Hepatocyte (in vitro differentiated cells): ENCODE results near the gene MICB. TPM values are rescaled to one million over a fixed set of nuclear protein-coding genes. Genes with fewer than 3 reads are reported as not detected.

ENCODE experiments used
- DNase-seq: peaks from one replicate; pipeline ENCODE4 v3.0.0-alpha.2; 2016; ENCODE audit warnings: low spot score
- H2AFZ ChIP-seq: fragments of 200-600 bp; sonication (generic); 2 replicates; pipeline ENCODE4 v1.6.0; 2016; ENCODE audit warnings: antibody characterized with exemption, mild to moderate bottlenecking
- H3K27ac ChIP-seq: fragments of 200-600 bp; sonication (generic); 2 replicates; pipeline ENCODE4 v1.5.1; 2016; ENCODE audit warnings: mild to moderate bottlenecking
- H3K27me3 ChIP-seq: fragments of 200-600 bp; sonication (generic); 2 replicates; pipeline ENCODE4 v1.6.1; 2016
- H3K36me3 ChIP-seq: fragments of 200-600 bp; sonication (generic); replicated peaks from 2 replicates; pipeline ENCODE4 v1.5.1; 2016; ENCODE audit warnings: low read depth; ENCODE audit not compliant: insufficient read depth
- H3K4me1 ChIP-seq: fragments of 200-600 bp; sonication (generic); 2 replicates; pipeline ENCODE4 v1.5.1; 2016; ENCODE audit warnings: mild to moderate bottlenecking, moderate library complexity; ENCODE audit not compliant: insufficient read depth
- H3K4me2 ChIP-seq: fragments of 200-600 bp; sonication (generic); 2 replicates; pipeline ENCODE4 v1.6.0; 2016
- H3K4me3 ChIP-seq: fragments of 200-600 bp; sonication (generic); 2 replicates; pipeline ENCODE4 v1.5.1; 2016; ENCODE audit warnings: mild to moderate bottlenecking
- H3K79me2 ChIP-seq: fragments of 200-600 bp; sonication (generic); 2 replicates; pipeline ENCODE4 v1.6.0; 2017; ENCODE audit warnings: mild to moderate bottlenecking
- H3K9me2 ChIP-seq: fragments of 200-600 bp; sonication (generic); replicated peaks from 2 replicates; pipeline ENCODE4 v1.6.0; 2017; ENCODE audit warnings: mild to moderate bottlenecking; ENCODE audit not compliant: insufficient read depth
- H3K9me3 ChIP-seq: fragments of 200-600 bp; sonication (generic); 2 replicates; pipeline ENCODE4 v1.5.1; 2016; ENCODE audit warnings: low read depth, mild to moderate bottlenecking
- H4K20me1 ChIP-seq: fragments of 200-600 bp; sonication (generic); 2 replicates; pipeline ENCODE4 v1.6.0; 2016; ENCODE audit warnings: mild to moderate bottlenecking; ENCODE audit not compliant: insufficient read depth, poor library complexity, severe bottlenecking
- CTCF ChIP-seq: fragments of 200-600 bp; sonication (generic); IDR thresholded peaks from 2 replicates; pipeline ENCODE4 v1.5.1; 2016; ENCODE audit warnings: antibody characterized with exemption, mild to moderate bottlenecking; ENCODE audit not compliant: poor library complexity
- EZH2 ChIP-seq: fragments of 200-600 bp; sonication (generic); IDR thresholded peaks from 2 replicates; pipeline ENCODE4 v1.6.1; 2016; ENCODE audit warnings: antibody characterized with exemption, mild to moderate bottlenecking, borderline replicate concordance
- EZH2phosphoT487 ChIP-seq: fragments of 200-600 bp; sonication (generic); IDR thresholded peaks from one replicate; pipeline ENCODE4 v1.6.1; 2018; ENCODE audit warnings: antibody characterized with exemption, mild to moderate bottlenecking, low read depth, moderate library complexity; ENCODE audit not compliant: unreplicated experiment, severe bottlenecking
- WGBS: methylation state at CpG from one replicate; pipeline ENCODE4 v1.1.6; 2016; ENCODE audit warnings: low lambda C conversion rate; ENCODE audit errors: missing lambda C conversion rate; 5-methylcytosine and 5-hydroxymethylcytosine counted together
- polyA plus RNA-seq: library from polyadenylated mRNA; unstranded; fragments of >200 nt; fragmentation: Nextera tagmentation; extraction: Ambion mirVana; gene quantifications from 2 replicates; pipeline ENCODE4 v1.2.1, GENCODE V29; 2016
- total RNA-seq: library from RNA; depleted of rRNA; stranded (reverse); fragments of >200 nt; gene quantifications from 2 replicates; pipeline ENCODE4 v1.2.3, GENCODE V29; 2014

MICB gene
- total and polyA plus RNA-seq, 2 experiments from 2014 or later = 0.11 to 0.67 TPM

GRCh38 chr6:31479933-31480535 is 17.9 kb upstream of the MICB start:
- Histone ChIP-seq H2AFZ (no peak overlapping the region), H3K27me3 (peaks cover 27% of the 10 kb centered on the region), H3K4me2 (no peak overlapping the region), H3K27ac (no peak overlapping the region), H3K36me3 (no peaks in the 10 kb centered on the region), H3K9me2 (no peaks in the 10 kb centered on the region), H3K79me2 (no peaks in the 10 kb centered on the region), H3K9me3 (no peaks in the 10 kb centered on the region), H4K20me1 (no peaks in the 10 kb centered on the region), H3K4me3 (no peak overlapping the region), H3K4me1 (no peaks in the 10 kb centered on the region)
- no peak for TF ChIP-seq EZH2phosphoT487
- TF ChIP-seq CTCF = no peak
- TF ChIP-seq EZH2 = no peak
- DNase-seq = no peak
- 59% methylated on average over 3 of the region's 3 CpGs for WGBS

GRCh38 chr6:31480574-31480973 is 17.4 kb upstream of the MICB start:
- Histone ChIP-seq H3K4me3 (no peak overlapping the region), H4K20me1 (no peaks in the 10 kb centered on the region), H3K9me3 (no peaks in the 10 kb centered on the region), H3K4me2 (no peak overlapping the region), H3K79me2 (no peaks in the 10 kb centered on the region), H3K4me1 (no peaks in the 10 kb centered on the region), H3K36me3 (no peaks in the 10 kb centered on the region), H3K9me2 (no peaks in the 10 kb centered on the region), H3K27ac (no peak overlapping the region), H3K27me3 (peaks cover 27% of the 10 kb centered on the region), H2AFZ (no peak overlapping the region)
- no peak for DNase-seq
- WGBS = 87% methylated on average over 11 of the region's 11 CpGs
- TF ChIP-seq EZH2phosphoT487 = no peak
- no peak for TF ChIP-seq EZH2
- TF ChIP-seq CTCF = no peak

- Histone ChIP-seq H3K27ac (no peak overlapping the region), H3K4me3 (no peak overlapping the region), H3K27me3 (peaks cover 16% of the 10 kb centered on the region), H2AFZ (no peak overlapping the region), H4K20me1 (no peaks in the 10 kb centered on the region), H3K9me2 (no peaks in the 10 kb centered on the region), H3K36me3 (no peaks in the 10 kb centered on the region), H3K79me2 (no peaks in the 10 kb centered on the region), H3K9me3 (no peaks in the 10 kb centered on the region), H3K4me1 (no peaks in the 10 kb centered on the region), H3K4me2 (no peak overlapping the region)
- WGBS = 76% methylated on average over 2 of the region's 2 CpGs
- no peak for TF ChIP-seq EZH2phosphoT487
- no peak for TF ChIP-seq CTCF
- no peak for TF ChIP-seq EZH2
- DNase-seq = no peak
These were observed 14.6 kb upstream of the MICB start for GRCh38 chr6:31483392-31483791.
